ENCODE data around the gene PCDHB15. TPM values are rescaled to one million over a fixed set of nuclear protein-coding genes. Genes with fewer than 3 reads are reported as not detected.
"Not testable (repeated sequence)": the region's sequence is repeated elsewhere in the genome, so short reads cannot be mapped to it uniquely, and the experiment has no call there.

Gene PCDHB15
- total RNA-seq, 1 donor from 2014 or later, result 2.5 TPM

GRCh38 chr5:141236516-141237313 is 8.5 kb upstream of the PCDHB15 start:
- ATAC-seq, result no peak
- H3K4me3 ChIP-seq, result no peak overlapping the region
- no peak for DNase-seq
- H3K4me1 ChIP-seq, result no peaks in the 10 kb centered on the region
- H3K36me3 ChIP-seq, result no peaks in the 10 kb centered on the region
- no peaks in the 10 kb centered on the region for H3K27me3 ChIP-seq
- H3K9me3 ChIP-seq, result peaks cover 55% of the 10 kb centered on the region
- TF ChIP-seq CTCF (IDR thresholded peaks at IDR 0.05), result no peak
- intact Hi-C loops (cut with DNase I), result no loop called here
- no peak overlapping the region for H3K27ac ChIP-seq

GRCh38 chr5:141241496-141241895 is 3.7 kb upstream of the PCDHB15 start:
- H3K9me3 ChIP-seq, result peaks cover 74% of the 10 kb centered on the region
- no peak overlapping the region for H3K4me3 ChIP-seq
- ATAC-seq, result no peak
- TF ChIP-seq CTCF (IDR thresholded peaks at IDR 0.05), result no peak
- no peaks in the 10 kb centered on the region for H3K36me3 ChIP-seq
- no peak overlapping the region for H3K27ac ChIP-seq
- DNase-seq, result no peak
- no peaks in the 10 kb centered on the region for H3K27me3 ChIP-seq
- intact Hi-C loops (cut with DNase I), result no loop called here
- no peaks in the 10 kb centered on the region for H3K4me1 ChIP-seq

GRCh38 chr5:141246971-141247370 is 1.8 kb downstream of the PCDHB15 start:
- intact Hi-C loops (cut with DNase I); ATAC-seq; DNase-seq; H3K27ac ChIP-seq; H3K36me3 ChIP-seq; H3K4me1 ChIP-seq; H3K27me3 ChIP-seq; H3K4me3 ChIP-seq: not testable (repeated sequence)
- peaks cover 81% of the 10 kb centered on the region for H3K9me3 ChIP-seq

- DNase-seq; H3K36me3 ChIP-seq; intact Hi-C loops (cut with DNase I); ATAC-seq; H3K27me3 ChIP-seq; H3K27ac ChIP-seq; H3K4me3 ChIP-seq; H3K4me1 ChIP-seq: not testable (repeated sequence)
- peaks cover 85% of the 10 kb centered on the region for H3K9me3 ChIP-seq
Observed at GRCh38 chr5:141247434-141247833, 2.2 kb downstream of the PCDHB15 start.

DNA sequence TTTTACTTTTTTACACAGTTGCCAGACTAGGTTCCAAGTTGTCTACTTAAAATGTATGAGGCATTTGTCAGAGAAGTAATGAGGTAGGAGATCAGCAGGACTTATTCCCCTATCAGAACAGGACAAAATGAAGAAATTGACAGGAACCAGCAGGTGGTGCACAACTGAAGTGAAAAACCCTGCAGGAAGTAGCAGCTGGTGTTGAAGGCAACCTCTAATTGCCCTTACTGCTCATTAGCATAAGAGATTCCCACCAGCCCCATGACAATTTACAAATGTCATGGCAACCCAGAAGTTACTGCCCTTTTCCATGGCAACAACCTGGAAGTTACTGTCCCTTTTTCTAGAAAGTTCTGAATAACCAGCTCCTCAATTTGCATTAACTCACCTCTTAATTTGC is 5.4 kb downstream of the PCDHB15 start:
- ATAC-seq, result no peak

GRCh38 chr5:141258464-141258863 is 13.3 kb downstream of the PCDHB15 start:
- no peaks in the 10 kb centered on the region for H3K36me3 ChIP-seq
- no peaks in the 10 kb centered on the region for H3K4me1 ChIP-seq
- intact Hi-C loops (cut with DNase I), result no loop called here
- TF ChIP-seq CTCF (IDR thresholded peaks at IDR 0.05), result no peak
- H3K27ac ChIP-seq, result no peak overlapping the region
- DNase-seq (no peak), ATAC-seq (no peak)
- no peaks in the 10 kb centered on the region for H3K27me3 ChIP-seq
- H3K9me3 ChIP-seq, result peaks cover 98% of the 10 kb centered on the region
- H3K4me3 ChIP-seq, result no peak overlapping the region

More for the DNA sequence above, 5.4 kb downstream of the PCDHB15 start:
- Histone ChIP-seq H3K36me3 (no peaks in the 10 kb centered on the region), H3K27ac (no peak overlapping the region), H3K4me3 (no peak overlapping the region), H3K4me1 (no peaks in the 10 kb centered on the region), H3K9me3 (peaks cover 88% of the 10 kb centered on the region), H3K27me3 (no peaks in the 10 kb centered on the region)
- intact Hi-C loops (cut with DNase I), result no loop called here
- no peak for DNase-seq
- no peak for TF ChIP-seq CTCF (IDR thresholded peaks at IDR 0.05)
